ENCODE results near the gene TTC33. TPM values are rescaled to one million over a fixed set of nuclear protein-coding genes. Genes with fewer than 3 reads are reported as not detected.
"Not testable (repeated sequence)": the region's sequence is repeated elsewhere in the genome, so short reads cannot be mapped to it uniquely, and the experiment has no call there.

TTC33 gene
- polyA plus RNA-seq, 1 donor from 2014 or later = 73.5 TPM

DNA sequence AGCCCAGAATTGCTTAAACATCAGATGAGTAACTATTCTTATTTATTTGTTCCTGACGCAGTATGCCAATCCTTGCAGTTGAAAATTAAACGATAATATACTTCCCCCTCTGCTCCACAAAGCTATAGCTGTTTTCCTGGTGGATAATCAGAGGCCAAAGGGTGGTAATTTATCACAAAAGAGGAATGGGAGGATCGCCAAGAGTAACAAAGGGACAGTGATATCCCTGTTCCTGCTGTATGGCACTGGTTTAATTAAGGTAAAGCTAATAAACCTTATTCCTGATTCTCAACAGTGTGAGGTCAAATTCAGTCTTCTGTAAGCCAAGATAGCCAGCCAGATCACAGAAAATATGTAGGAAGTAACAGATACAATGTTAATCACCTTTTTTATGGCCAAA lies 109.5 kb downstream of the TTC33 start:
- H3K9me3 ChIP-seq (ENCODE audit: low read length) = no peaks in the 10 kb centered on the region
- H3K9me2 ChIP-seq (ENCODE audit: insufficient read depth, low read length) = no peaks in the 10 kb centered on the region
- no peaks in the 10 kb centered on the region for H3F3A ChIP-seq (ENCODE audit: insufficient read depth, low read length, poor library complexity, severe bottlenecking)
- no peak overlapping the region for H3K27ac ChIP-seq (ENCODE audit: low read length)
- no peaks in the 10 kb centered on the region for H3K27me3 ChIP-seq (ENCODE audit: insufficient read depth, low read depth, low read length)
- H3K4me3 ChIP-seq (ENCODE audit: low read length) = no peak overlapping the region
- no peak overlapping the region for H2AFZ ChIP-seq (ENCODE audit: low read depth, low read length)
- no peak overlapping the region for H3K4me2 ChIP-seq (ENCODE audit: low read length)
- H3K79me2 ChIP-seq (replicated peaks; ENCODE audit: insufficient read depth, low read length) = no peaks in the 10 kb centered on the region
- no peaks in the 10 kb centered on the region for H3K36me3 ChIP-seq (ENCODE audit: insufficient read depth, low read length)
- no peak overlapping the region for H3K9ac ChIP-seq (ENCODE audit: low read length)
- TF ChIP-seq EP300 (conservative IDR thresholded peaks at IDR 0.05; ENCODE audit: poor library complexity, severe bottlenecking) = no peak
- TF ChIP-seq SMC3 (conservative IDR thresholded peaks at IDR 0.05; ENCODE audit: poor library complexity) = no peak
- TF ChIP-seq, protein P1, sequence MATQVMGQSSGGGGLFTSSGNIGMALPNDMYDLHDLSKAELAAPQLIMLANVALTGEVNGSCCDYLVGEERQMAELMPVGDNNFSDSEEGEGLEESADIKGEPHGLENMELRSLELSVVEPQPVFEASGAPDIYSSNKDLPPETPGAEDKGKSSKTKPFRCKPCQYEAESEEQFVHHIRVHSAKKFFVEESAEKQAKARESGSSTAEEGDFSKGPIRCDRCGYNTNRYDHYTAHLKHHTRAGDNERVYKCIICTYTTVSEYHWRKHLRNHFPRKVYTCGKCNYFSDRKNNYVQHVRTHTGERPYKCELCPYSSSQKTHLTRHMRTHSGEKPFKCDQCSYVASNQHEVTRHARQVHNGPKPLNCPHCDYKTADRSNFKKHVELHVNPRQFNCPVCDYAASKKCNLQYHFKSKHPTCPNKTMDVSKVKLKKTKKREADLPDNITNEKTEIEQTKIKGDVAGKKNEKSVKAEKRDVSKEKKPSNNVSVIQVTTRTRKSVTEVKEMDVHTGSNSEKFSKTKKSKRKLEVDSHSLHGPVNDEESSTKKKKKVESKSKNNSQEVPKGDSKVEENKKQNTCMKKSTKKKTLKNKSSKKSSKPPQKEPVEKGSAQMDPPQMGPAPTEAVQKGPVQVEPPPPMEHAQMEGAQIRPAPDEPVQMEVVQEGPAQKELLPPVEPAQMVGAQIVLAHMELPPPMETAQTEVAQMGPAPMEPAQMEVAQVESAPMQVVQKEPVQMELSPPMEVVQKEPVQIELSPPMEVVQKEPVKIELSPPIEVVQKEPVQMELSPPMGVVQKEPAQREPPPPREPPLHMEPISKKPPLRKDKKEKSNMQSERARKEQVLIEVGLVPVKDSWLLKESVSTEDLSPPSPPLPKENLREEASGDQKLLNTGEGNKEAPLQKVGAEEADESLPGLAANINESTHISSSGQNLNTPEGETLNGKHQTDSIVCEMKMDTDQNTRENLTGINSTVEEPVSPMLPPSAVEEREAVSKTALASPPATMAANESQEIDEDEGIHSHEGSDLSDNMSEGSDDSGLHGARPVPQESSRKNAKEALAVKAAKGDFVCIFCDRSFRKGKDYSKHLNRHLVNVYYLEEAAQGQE (IDR thresholded peaks at IDR 0.05; ENCODE audit: borderline replicate concordance) = no peak
- TF ChIP-seq TAF1 (IDR thresholded peaks at IDR 0.05; ENCODE audit: low read depth) = no peak
- TF ChIP-seq POLR2AphosphoS5 (IDR thresholded peaks at IDR 0.05) = no peak
- no peak for TF ChIP-seq MXI1 (conservative IDR thresholded peaks at IDR 0.05; ENCODE audit: poor library complexity, severe bottlenecking)
- TF ChIP-seq, protein P2, sequence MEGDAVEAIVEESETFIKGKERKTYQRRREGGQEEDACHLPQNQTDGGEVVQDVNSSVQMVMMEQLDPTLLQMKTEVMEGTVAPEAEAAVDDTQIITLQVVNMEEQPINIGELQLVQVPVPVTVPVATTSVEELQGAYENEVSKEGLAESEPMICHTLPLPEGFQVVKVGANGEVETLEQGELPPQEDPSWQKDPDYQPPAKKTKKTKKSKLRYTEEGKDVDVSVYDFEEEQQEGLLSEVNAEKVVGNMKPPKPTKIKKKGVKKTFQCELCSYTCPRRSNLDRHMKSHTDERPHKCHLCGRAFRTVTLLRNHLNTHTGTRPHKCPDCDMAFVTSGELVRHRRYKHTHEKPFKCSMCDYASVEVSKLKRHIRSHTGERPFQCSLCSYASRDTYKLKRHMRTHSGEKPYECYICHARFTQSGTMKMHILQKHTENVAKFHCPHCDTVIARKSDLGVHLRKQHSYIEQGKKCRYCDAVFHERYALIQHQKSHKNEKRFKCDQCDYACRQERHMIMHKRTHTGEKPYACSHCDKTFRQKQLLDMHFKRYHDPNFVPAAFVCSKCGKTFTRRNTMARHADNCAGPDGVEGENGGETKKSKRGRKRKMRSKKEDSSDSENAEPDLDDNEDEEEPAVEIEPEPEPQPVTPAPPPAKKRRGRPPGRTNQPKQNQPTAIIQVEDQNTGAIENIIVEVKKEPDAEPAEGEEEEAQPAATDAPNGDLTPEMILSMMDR (IDR thresholded peaks at IDR 0.05; ENCODE audit: poor library complexity, severe bottlenecking) = no peak
- no peak for TF ChIP-seq EZH2 (IDR thresholded peaks at IDR 0.05; ENCODE audit: borderline replicate concordance, insufficient read depth, low read length, poor library complexity, severe bottlenecking)
- no peak for TF ChIP-seq RAD21 (conservative IDR thresholded peaks at IDR 0.05)
- H4K20me1 ChIP-seq (ENCODE audit: insufficient read depth) = no peaks in the 10 kb centered on the region

DNA sequence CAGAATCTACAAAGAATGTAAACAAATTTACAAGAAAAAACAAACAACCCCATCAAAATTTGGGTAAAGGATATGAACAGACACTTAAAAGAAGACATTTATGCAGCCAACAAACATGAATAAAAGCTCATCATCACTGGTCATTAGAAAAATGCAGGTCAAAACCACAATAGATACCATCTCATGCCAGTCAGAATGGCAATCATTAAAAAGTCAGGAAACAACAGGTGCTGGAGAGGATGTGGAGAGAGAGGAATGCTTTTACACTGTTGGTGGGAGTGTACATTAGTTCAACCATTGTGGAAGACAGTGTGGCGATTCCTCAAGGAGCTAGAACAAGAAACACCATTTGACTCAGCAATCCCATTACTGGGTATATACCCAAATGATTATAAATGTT lies 116.2 kb downstream of the TTC33 start:
- not testable (repeated sequence) for H3K9ac ChIP-seq (ENCODE audit: low read length); H4K20me1 ChIP-seq (ENCODE audit: insufficient read depth); H3K4me3 ChIP-seq (ENCODE audit: low read length); H2AFZ ChIP-seq (ENCODE audit: low read depth, low read length); H3K79me2 ChIP-seq (replicated peaks; ENCODE audit: insufficient read depth, low read length); H3K9me2 ChIP-seq (ENCODE audit: insufficient read depth, low read length); H3K36me3 ChIP-seq (ENCODE audit: insufficient read depth, low read length); H3K27ac ChIP-seq (ENCODE audit: low read length); H3K9me3 ChIP-seq (ENCODE audit: low read length); H3K27me3 ChIP-seq (ENCODE audit: insufficient read depth, low read depth, low read length); H3F3A ChIP-seq (ENCODE audit: insufficient read depth, low read length, poor library complexity, severe bottlenecking); H3K4me2 ChIP-seq (ENCODE audit: low read length)

DNA sequence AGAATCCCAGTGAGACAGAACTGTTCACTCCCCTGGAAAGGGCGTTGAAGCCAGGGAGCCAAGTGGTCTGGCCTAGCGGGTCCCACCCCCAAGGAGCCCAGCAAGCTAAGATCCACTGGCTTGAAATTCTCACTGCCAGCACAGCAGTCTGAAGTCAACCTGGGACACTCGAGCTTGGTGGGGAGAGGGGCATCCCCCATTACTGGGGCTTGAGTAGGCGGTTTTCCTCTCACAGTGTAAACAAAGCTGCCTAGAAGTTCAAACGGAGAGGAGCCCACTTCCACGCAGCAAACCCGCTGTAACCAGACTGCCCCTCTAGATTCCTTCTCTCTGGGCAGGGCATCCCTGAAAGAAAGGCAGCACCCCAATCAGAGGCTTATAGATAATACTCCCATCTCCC lies 121.2 kb downstream of the TTC33 start:
- TF ChIP-seq MXI1 (conservative IDR thresholded peaks at IDR 0.05; ENCODE audit: poor library complexity, severe bottlenecking) = no peak
- TF ChIP-seq EZH2 (IDR thresholded peaks at IDR 0.05; ENCODE audit: borderline replicate concordance, insufficient read depth, low read length, poor library complexity, severe bottlenecking) = no peak
- no peak for TF ChIP-seq SMC3 (conservative IDR thresholded peaks at IDR 0.05; ENCODE audit: poor library complexity)
- TF ChIP-seq POLR2AphosphoS5 (IDR thresholded peaks at IDR 0.05) = no peak
- no peak for TF ChIP-seq RAD21 (conservative IDR thresholded peaks at IDR 0.05)
- TF ChIP-seq TAF1 (IDR thresholded peaks at IDR 0.05; ENCODE audit: low read depth) = no peak
- TF ChIP-seq, protein P1 (IDR thresholded peaks at IDR 0.05; ENCODE audit: borderline replicate concordance) = no peak
- no peak for TF ChIP-seq EP300 (conservative IDR thresholded peaks at IDR 0.05; ENCODE audit: poor library complexity, severe bottlenecking)
- TF ChIP-seq, protein P2 (IDR thresholded peaks at IDR 0.05; ENCODE audit: poor library complexity, severe bottlenecking) = no peak
- no peak overlapping the region for H3K4me2 ChIP-seq (ENCODE audit: low read length)
- H3K79me2 ChIP-seq (replicated peaks; ENCODE audit: insufficient read depth, low read length) = no peaks in the 10 kb centered on the region
- H3K4me3 ChIP-seq (ENCODE audit: low read length) = no peak overlapping the region
- no peak overlapping the region for H3K27ac ChIP-seq (ENCODE audit: low read length)
- H4K20me1 ChIP-seq (ENCODE audit: insufficient read depth) = no peaks in the 10 kb centered on the region
- H3K36me3 ChIP-seq (ENCODE audit: insufficient read depth, low read length) = no peaks in the 10 kb centered on the region
- no peak overlapping the region for H2AFZ ChIP-seq (ENCODE audit: low read depth, low read length)
- H3K27me3 ChIP-seq (ENCODE audit: insufficient read depth, low read depth, low read length) = no peaks in the 10 kb centered on the region
- no peak overlapping the region for H3K9ac ChIP-seq (ENCODE audit: low read length)
- H3F3A ChIP-seq (ENCODE audit: insufficient read depth, low read length, poor library complexity, severe bottlenecking) = no peaks in the 10 kb centered on the region
- H3K9me2 ChIP-seq (ENCODE audit: insufficient read depth, low read length) = no peaks in the 10 kb centered on the region
- no peaks in the 10 kb centered on the region for H3K9me3 ChIP-seq (ENCODE audit: low read length)

Data from neural cell (in vitro differentiated cells).